Bronchial epithelial cell (primary cell): ENCODE results near the gene ARL6IP5. TPM values are rescaled to one million over a fixed set of nuclear protein-coding genes. Genes with fewer than 3 reads are reported as not detected.

Source experiments
- DNase-seq: peaks from one replicate; pipeline ENCODE4 v3.0.0-alpha.2; 2010; ENCODE audit warnings: low read depth
- FAIRE-seq: peaks from 2 replicates; lab custom pipeline; 2011; peaks lifted over from hg19 to GRCh38; lab: Jason Lieb, UNC
- H3K27me3 ChIP-seq: 2 replicates; pipeline ENCODE4 v1.5.1; 2011; ENCODE audit warnings: low read length; ENCODE audit not compliant: control insufficient read depth, insufficient read depth
- H3K36me3 ChIP-seq: 2 replicates; pipeline ENCODE4 v1.5.1; 2011; ENCODE audit warnings: low read length; ENCODE audit not compliant: control insufficient read depth, insufficient read depth
- H3K4me3 ChIP-seq: 2 replicates; pipeline ENCODE4 v1.5.1; 2011; ENCODE audit warnings: mild to moderate bottlenecking, low read depth, low read length, control low read depth
- CTCF ChIP-seq: IDR thresholded peaks from 2 replicates; pipeline ENCODE4 v1.5.1; 2011; ENCODE audit warnings: mild to moderate bottlenecking, moderate library complexity, low read length, control low read depth, inconsistent platforms; ENCODE audit not compliant: insufficient read depth, severe bottlenecking
- total RNA-seq: library from RNA; depleted of rRNA; stranded (reverse); fragments of >200 nt; gene quantifications from 2 replicates; pipeline ENCODE4 v1.2.1, GENCODE V29; 2014

The ARL6IP5 gene
- total RNA-seq, 1 donor from 2014 or later = 37.6 TPM

DNA sequence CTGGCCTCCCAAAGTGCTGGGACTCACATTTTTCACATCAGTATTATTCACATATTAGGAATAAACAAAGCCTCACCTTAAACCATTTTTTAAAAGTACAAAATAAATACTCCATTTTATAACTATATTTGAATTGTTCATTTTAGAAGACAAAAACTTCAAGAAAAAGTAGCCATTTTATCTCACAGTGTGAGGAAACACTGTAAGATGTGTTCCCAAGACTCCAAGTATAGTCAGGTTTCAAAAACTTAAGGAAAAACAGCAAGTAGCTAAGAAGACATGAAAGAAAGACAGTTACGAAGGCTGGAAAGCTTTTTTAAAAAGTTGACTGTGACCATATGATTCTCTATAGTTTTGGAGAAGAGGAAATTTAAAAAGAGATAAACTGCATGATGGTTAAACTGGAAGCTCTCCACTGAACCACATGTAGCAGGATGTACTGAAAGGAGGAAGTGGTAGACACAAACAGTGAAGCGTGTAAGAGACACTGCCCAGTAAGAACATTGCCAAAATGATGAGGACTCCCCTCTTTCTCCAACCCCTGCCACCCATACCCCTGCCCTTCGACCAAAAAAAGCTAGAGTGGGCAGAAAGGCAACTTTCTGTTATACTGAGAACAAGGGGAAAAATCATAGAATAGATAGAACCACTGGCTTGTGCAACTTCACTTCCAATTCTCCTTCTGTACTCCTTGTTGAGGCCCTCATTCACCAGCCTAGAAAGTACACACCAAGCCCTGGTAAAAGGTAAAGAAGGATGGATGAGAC is 26.4 kb upstream of the ARL6IP5 start:
- TF ChIP-seq CTCF = no peak
- FAIRE-seq (no peak), DNase-seq (no peak)
- peaks cover 3% of the 10 kb centered on the region for H3K36me3 ChIP-seq
- H3K4me3 ChIP-seq = no peak overlapping the region
- no peaks in the 10 kb centered on the region for H3K27me3 ChIP-seq

- DNase-seq (no peak), FAIRE-seq (no peak)
- TF ChIP-seq CTCF = no peak
- Histone ChIP-seq H3K27me3 (no peaks in the 10 kb centered on the region), H3K36me3 (peaks cover 3% of the 10 kb centered on the region), H3K4me3 (no peak overlapping the region)
These were observed 25.9 kb upstream of the ARL6IP5 start for GRCh38 chr3:69058947-69059224.

- no peak for FAIRE-seq
- TF ChIP-seq CTCF = no peak
- H3K36me3 ChIP-seq = peaks cover 3% of the 10 kb centered on the region
- H3K4me3 ChIP-seq = no peak overlapping the region
- H3K27me3 ChIP-seq = no peaks in the 10 kb centered on the region
- DNase-seq = no peak
These were observed 25.0 kb upstream of the ARL6IP5 start for GRCh38 chr3:69059688-69060087.

DNA sequence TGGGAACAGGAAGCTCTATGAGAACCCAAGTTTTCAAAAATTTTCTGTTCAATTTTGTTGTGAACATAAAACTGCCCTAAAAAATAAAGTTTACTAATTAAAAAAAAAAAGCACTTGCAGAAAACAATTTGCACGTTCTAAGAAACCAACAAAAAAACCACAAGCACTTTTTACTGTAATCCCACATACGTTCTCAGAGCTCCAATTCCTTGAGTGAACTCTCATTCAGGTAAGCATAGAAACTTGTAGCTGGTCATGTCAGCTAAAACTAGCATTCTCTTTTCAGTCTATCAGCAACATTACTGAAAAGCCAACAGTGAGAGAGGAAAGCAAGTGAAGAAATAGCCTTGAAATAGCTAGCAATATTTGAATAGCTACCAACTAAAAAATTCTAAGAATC is 21.1 kb upstream of the ARL6IP5 start:
- H3K36me3 ChIP-seq = no peaks in the 10 kb centered on the region
- H3K27me3 ChIP-seq = no peaks in the 10 kb centered on the region
- no peak overlapping the region for H3K4me3 ChIP-seq
- TF ChIP-seq CTCF = no peak
- FAIRE-seq = no peak
- DNase-seq = no peak

DNA sequence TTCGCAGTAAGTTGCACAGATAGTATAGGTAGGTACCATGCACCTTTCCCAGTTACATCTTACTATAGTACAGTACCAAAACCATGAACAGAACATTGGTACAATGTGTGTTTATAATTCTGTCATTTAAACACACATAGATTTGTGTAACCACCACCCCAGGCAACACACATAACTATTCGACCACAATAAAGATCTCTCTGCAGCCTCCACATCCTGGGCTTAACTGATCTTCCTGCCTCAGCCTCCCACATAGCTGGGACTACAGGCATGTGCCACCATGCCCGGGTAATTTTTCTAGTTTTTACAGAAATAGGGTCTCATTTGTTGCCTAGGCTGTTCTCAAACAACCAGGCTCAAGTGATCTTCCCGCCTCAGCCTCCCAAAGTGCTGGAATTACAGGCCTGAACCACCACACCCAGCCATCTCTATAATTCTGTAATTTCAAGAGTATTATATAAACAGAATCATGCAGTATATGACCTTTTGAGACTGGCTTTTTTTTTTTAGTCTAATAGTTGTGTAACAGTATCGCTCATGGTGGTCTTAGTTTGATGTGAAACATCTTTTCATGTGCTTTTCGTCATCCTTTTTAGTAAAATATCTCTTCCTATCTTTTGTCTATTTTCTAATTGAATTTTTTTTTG is 19.3 kb upstream of the ARL6IP5 start:
- FAIRE-seq (no peak), DNase-seq (no peak)
- H3K36me3 ChIP-seq = no peaks in the 10 kb centered on the region
- H3K27me3 ChIP-seq = no peaks in the 10 kb centered on the region
- TF ChIP-seq CTCF = no peak
- H3K4me3 ChIP-seq = no peak overlapping the region
